K562 (cell line): ENCODE measurements around the gene RREB1. TPM values are rescaled to one million over a fixed set of nuclear protein-coding genes. Genes with fewer than 3 reads are reported as not detected.

Experiments
- HOMEZ ChIP-seq: fragments of 250-450 bp; sonication (Bioruptor Pico); IDR thresholded peaks from 2 replicates; pipeline ENCODE4 v1.4.0; 2020; ENCODE audit warnings: mild to moderate bottlenecking, moderate library complexity
- HSF4 ChIP-seq: fragments of 250-450 bp; sonication (Bioruptor Pico); IDR thresholded peaks from 2 replicates; pipeline ENCODE4 v2.1.2; 2022; ENCODE audit warnings: mild to moderate bottlenecking, moderate library complexity, borderline replicate concordance
- LARP7 ChIP-seq: fragments of 450-650 bp; IDR thresholded peaks from 2 replicates; pipeline ENCODE4 v1.6.1; 2016
- MXD1 ChIP-seq: fragments of 250-450 bp; sonication (Bioruptor Pico); IDR thresholded peaks from 2 replicates; pipeline ENCODE4 v1.8.0; 2021; ENCODE audit warnings: borderline replicate concordance, mild to moderate bottlenecking, moderate library complexity; ENCODE audit not compliant: poor library complexity, severe bottlenecking
- NBN ChIP-seq: fragments of 450-650 bp; IDR thresholded peaks from 2 replicates; pipeline ENCODE4 v1.6.1; 2016; ENCODE audit warnings: low read depth, mild to moderate bottlenecking
- NCOA6 ChIP-seq: fragments of 450-650 bp; IDR thresholded peaks from 2 replicates; pipeline ENCODE4 v1.6.1; 2017; ENCODE audit warnings: mild to moderate bottlenecking
- NRF1 ChIP-seq, 2 experiments: fragments of 450-650 bp; IDR thresholded peaks in 1 of 2; conservative IDR thresholded peaks in 1 of 2; 2 replicates each; pipeline ENCODE4 v1.6.1; 2014; ENCODE audit warnings: mild to moderate bottlenecking in 2 of 2
- PCBP2 ChIP-seq: fragments of 200-400 bp; formaldehyde crosslinking; IDR thresholded peaks from 2 replicates; pipeline ENCODE4 v1.6.1; 2018; ENCODE audit warnings: low read length, low read depth, mild to moderate bottlenecking, moderate library complexity; ENCODE audit not compliant: poor library complexity, severe bottlenecking
- POLR3G ChIP-seq: IDR thresholded peaks from 2 replicates; pipeline ENCODE4 v1.6.1; 2011; ENCODE audit not compliant: insufficient read length, insufficient replicate concordance; ENCODE audit errors: extremely low read depth
- REST ChIP-seq, 2 experiments: fragments of 450-650 bp; formaldehyde crosslinking in 1 of 2; IDR thresholded peaks; 2 replicates each; pipeline versions ENCODE4 v1.4.0 to v1.6.1; 2014 to 2020; ENCODE audit warnings: mild to moderate bottlenecking in 2 of 2, borderline replicate concordance in 1 of 2, low read depth in 1 of 2
- ZC3H4 ChIP-seq: sonication (generic); formaldehyde crosslinking; IDR thresholded peaks from 2 replicates; pipeline ENCODE4 v1.9.0; 2021; ENCODE audit warnings: missing genetic modification reagents, borderline replicate concordance
- ZFP91 ChIP-seq: sonication (generic); formaldehyde crosslinking; IDR thresholded peaks from 2 replicates; pipeline ENCODE4 v1.8.0; 2022; ENCODE audit warnings: mild to moderate bottlenecking, missing genetic modification reagents
- ZNF449 ChIP-seq: fragments of 250-450 bp; sonication (Bioruptor Pico); IDR thresholded peaks from 2 replicates; pipeline ENCODE4 v1.8.0; 2022; ENCODE audit warnings: moderate library complexity, mild to moderate bottlenecking, inconsistent platforms
- polyA plus RNA-seq, 8 experiments: library from polyadenylated mRNA; depleted of rRNA in 4 of 8; stranded (reverse) in 5 of 8; unstranded in 3 of 8; fragments of >200 nt; fragmentation: Nextera tagmentation in 2 of 8; fragmentation: Illumina TruSeq in 1 of 8; extraction: Ambion mirVana in 2 of 8; extraction: Trizol in 1 of 8; gene quantifications; 2 replicates each; pipeline versions ENCODE4 v1.2.1 to v1.2.3, GENCODE V29; 2011 to 2014; ENCODE audit warnings: inconsistent platforms in 1 of 8, missing spikeins in 1 of 8
- total RNA-seq, 7 experiments: library from RNA; depleted of rRNA in 6 of 7; stranded (reverse); fragments of >200 nt in 6 of 7; fragmentation: Illumina TruSeq in 2 of 7; extraction: Trizol in 2 of 7; gene quantifications; 2 replicates each; pipeline versions ENCODE4 v1.2.1 to v1.2.3, GENCODE V29; 2011 to 2021; ENCODE audit warnings: low replicate concordance in 1 of 7

RREB1 gene
- total and polyA plus RNA-seq, 9 of the 15 experiments (the other 6 are each of a cell fraction or from before 2014, with no cell fraction given), result 3.3 to 64.2 (median 19.3) TPM

- TF ChIP-seq REST (IDR thresholded peaks at IDR 0.05; ENCODE audit: borderline replicate concordance), result peak; percentile 87
- no peak for TF ChIP-seq REST (CRISPR knock-in tag; IDR thresholded peaks at IDR 0.05; ENCODE audit: low read depth)
- TF ChIP-seq MXD1, result no peak
- no peak for TF ChIP-seq ZFP91 (CRISPR knock-in tag)
- TF ChIP-seq HSF4 (CRISPR knock-in tag), result no peak
- TF ChIP-seq ZC3H4 (CRISPR knock-in tag), result no peak
- TF ChIP-seq NBN, result no peak
- TF ChIP-seq PCBP2, result no peak
- no peak for TF ChIP-seq NRF1 (conservative IDR thresholded peaks at IDR 0.05 in 1 of 2, IDR thresholded peaks at IDR 0.05 in 1 of 2)
- no peak for TF ChIP-seq HOMEZ
- TF ChIP-seq ZNF449, result no peak
- TF ChIP-seq LARP7, result no peak
- TF ChIP-seq NCOA6, result no peak
- no peak for TF ChIP-seq POLR3G
Measured at GRCh38 chr6:7238900-7239589, 131.3 kb downstream of the RREB1 start (continued).
